Osteocyte (in vitro differentiated cells): ENCODE data around the gene PTPN23. TPM values are rescaled to one million over a fixed set of nuclear protein-coding genes. Genes with fewer than 3 reads are reported as not detected.
A peak's percentile ranks its signal among the peaks of the same experiment; 100 is the strongest.

Source experiments
- DNase-seq: peaks from one replicate; pipeline ENCODE4 v3.0.0; 2021; ENCODE audit warnings: mixed read lengths; ENCODE audit not compliant: unreplicated experiment; ENCODE audit errors: extremely low spot score
- H3K27ac Mint-ChIP-seq: one replicate; pipeline ENCODE4 v1.8.0; 2021; ENCODE audit warnings: mild to moderate bottlenecking, mixed read lengths; ENCODE audit not compliant: unreplicated experiment
- H3K27me3 Mint-ChIP-seq: one replicate; pipeline ENCODE4 v1.8.0; 2021; ENCODE audit warnings: mixed read lengths; ENCODE audit not compliant: unreplicated experiment
- H3K36me3 Mint-ChIP-seq: one replicate; pipeline ENCODE4 v1.8.0; 2021; ENCODE audit warnings: mixed read lengths; ENCODE audit not compliant: unreplicated experiment
- H3K4me1 Mint-ChIP-seq: one replicate; pipeline ENCODE4 v1.8.0; 2021; ENCODE audit warnings: mixed read lengths; ENCODE audit not compliant: unreplicated experiment
- H3K4me3 Mint-ChIP-seq: one replicate; pipeline ENCODE4 v1.8.0; 2021; ENCODE audit warnings: mild to moderate bottlenecking, moderate library complexity, mixed read lengths; ENCODE audit not compliant: unreplicated experiment
- H3K9me3 Mint-ChIP-seq: one replicate; pipeline ENCODE4 v1.8.0; 2021; ENCODE audit warnings: mixed read lengths; ENCODE audit not compliant: unreplicated experiment
- total RNA-seq: library from RNA; stranded (reverse); gene quantifications from 2 replicates; pipeline ENCODE4 v1.2.1, GENCODE V29; 2021
- TF ChIP-seq, protein P1 (sequence below): fragments of 200-600 bp; sonication (generic); IDR thresholded peaks from 2 replicates; pipeline ENCODE4 v1.5.0; 2021; ENCODE audit warnings: antibody characterized with exemption, mild to moderate bottlenecking, moderate library complexity

PTPN23 gene
- total RNA-seq, 1 donor from 2014 or later = 57.7 TPM

DNA sequence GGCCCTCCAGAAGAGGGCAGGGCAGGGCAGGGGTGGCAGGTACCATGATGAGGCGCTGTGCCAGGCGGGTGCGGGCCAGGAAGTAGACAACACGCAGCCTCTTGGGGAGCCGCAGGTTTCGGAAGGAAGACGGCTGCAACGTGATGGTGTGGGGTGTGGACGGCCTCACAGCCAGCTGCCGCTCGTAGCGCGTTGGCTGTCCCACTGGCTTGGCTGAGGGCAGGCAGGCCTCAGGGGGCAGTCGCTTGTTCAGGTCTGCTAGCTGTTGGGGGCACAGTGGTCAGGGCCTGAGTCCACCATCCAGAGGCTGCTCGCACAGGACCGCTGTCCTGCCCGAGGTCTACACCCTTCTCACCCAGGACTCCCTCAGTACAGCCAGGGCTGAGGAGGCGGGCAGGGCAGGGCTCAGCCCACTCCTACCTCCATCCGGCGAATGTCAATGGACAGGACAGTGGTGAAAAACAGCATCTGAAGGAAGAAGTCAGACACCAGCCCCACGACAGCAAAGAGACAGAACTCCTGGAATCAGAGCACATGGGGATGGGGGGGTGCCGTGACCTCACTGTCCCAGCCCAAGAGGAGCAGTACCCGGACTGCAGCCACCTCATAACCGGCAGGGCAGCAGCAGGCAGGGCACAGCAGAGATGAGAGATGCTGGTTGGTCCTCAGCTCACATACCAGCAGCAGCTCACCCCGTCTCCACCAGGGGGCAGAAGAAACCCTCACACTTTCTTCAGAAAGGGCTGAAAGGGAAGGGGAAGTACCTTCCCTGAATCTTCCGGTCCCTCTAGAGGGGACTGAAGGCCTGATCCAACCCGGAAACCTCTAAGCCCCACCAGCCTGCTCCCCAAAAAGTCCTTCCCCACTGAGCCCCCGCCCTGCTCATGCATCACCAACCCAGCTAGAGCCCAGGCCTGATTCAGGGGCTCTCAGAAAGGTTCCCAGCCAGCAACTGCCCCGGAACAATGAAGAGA is 40.0 kb downstream of the PTPN23 start:
- Mint-ChIP-seq H3K4me3 (no peak overlapping the region), H3K27ac (peak overlapping the region; percentile 95), H3K4me1 (peaks cover 8% of the 10 kb centered on the region), H3K36me3 (peaks cover 6% of the 10 kb centered on the region), H3K9me3 (no peaks in the 10 kb centered on the region), H3K27me3 (no peaks in the 10 kb centered on the region)
- TF ChIP-seq, protein P1, sequence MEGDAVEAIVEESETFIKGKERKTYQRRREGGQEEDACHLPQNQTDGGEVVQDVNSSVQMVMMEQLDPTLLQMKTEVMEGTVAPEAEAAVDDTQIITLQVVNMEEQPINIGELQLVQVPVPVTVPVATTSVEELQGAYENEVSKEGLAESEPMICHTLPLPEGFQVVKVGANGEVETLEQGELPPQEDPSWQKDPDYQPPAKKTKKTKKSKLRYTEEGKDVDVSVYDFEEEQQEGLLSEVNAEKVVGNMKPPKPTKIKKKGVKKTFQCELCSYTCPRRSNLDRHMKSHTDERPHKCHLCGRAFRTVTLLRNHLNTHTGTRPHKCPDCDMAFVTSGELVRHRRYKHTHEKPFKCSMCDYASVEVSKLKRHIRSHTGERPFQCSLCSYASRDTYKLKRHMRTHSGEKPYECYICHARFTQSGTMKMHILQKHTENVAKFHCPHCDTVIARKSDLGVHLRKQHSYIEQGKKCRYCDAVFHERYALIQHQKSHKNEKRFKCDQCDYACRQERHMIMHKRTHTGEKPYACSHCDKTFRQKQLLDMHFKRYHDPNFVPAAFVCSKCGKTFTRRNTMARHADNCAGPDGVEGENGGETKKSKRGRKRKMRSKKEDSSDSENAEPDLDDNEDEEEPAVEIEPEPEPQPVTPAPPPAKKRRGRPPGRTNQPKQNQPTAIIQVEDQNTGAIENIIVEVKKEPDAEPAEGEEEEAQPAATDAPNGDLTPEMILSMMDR = peak; percentile 89
- DNase-seq = peak; percentile 95

DNA sequence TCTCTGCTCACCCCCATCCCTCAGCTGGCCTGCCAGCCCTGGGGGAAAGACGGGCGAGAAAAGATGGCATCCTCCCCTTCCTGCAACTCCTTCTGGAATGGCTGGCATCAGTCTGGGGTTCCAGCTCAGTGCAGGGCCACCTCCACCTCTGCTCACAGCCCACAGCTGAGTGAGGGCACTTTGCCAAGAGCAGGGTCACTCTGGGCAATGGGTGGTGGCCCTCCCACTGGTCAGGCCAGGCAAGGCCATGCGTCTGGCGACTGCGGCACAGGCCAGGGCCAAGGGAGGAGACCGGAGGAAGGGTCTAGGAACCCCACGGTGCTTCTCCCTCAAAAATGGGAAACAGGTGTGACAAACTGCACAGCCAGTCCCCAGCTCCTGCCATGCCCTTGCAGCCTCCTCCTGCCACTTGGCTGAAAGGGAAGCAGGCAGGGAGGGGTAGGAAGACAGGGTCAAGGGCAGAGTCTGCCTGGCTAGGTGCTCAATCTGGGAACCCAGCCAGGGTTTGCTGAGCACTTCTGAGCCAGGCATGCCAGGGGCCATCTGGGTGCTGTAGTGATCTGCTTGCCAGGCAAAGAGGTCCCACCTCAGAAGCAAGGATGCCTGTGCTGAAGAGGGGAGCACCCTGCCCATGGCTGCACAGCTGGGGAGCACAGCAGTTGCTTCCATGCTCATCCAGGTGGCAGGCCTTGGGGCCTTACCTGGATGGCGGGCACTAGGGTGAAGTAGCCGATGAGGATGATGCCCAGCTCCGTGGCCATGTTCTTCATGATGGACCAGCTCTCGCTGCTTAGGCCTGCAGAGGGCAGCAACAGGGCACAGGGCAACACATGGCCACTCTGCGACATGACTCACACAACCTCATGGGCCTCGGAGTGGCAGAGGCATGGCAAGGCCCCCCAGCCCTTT is 41.2 kb downstream of the PTPN23 start:
- Mint-ChIP-seq H3K27ac (peak overlapping the region; percentile 95), H3K4me3 (no peak overlapping the region), H3K4me1 (peaks cover 8% of the 10 kb centered on the region), H3K27me3 (no peaks in the 10 kb centered on the region), H3K9me3 (no peaks in the 10 kb centered on the region), H3K36me3 (peaks cover 6% of the 10 kb centered on the region)
- DNase-seq = no peak
- TF ChIP-seq, protein P1 = no peak

DNA sequence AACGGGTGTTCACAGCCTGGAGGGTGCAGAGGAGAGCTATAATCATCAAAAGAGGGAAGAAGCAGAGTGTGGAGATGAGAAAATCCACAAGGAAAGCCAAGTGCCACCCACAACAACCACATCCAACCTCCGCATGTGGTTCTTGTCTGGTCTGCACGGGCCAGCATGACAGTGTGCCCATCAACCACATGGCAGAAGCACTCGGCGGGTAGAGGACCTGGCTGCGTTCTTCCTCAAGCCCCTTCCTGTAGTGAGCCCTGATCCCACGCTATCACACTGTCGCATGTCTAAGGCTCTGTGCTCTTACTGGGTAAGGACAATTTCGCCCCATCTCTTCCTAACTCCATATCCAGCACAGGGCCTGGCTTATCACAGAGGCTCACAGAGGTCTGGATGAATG is 41.9 kb downstream of the PTPN23 start:
- H3K27ac Mint-ChIP-seq = no peak overlapping the region
- H3K4me1 Mint-ChIP-seq = peaks cover 8% of the 10 kb centered on the region
- no peak for DNase-seq
- H3K4me3 Mint-ChIP-seq = no peak overlapping the region
- no peaks in the 10 kb centered on the region for H3K27me3 Mint-ChIP-seq
- TF ChIP-seq, protein P1 = no peak
- H3K36me3 Mint-ChIP-seq = peaks cover 6% of the 10 kb centered on the region
- no peaks in the 10 kb centered on the region for H3K9me3 Mint-ChIP-seq

DNA sequence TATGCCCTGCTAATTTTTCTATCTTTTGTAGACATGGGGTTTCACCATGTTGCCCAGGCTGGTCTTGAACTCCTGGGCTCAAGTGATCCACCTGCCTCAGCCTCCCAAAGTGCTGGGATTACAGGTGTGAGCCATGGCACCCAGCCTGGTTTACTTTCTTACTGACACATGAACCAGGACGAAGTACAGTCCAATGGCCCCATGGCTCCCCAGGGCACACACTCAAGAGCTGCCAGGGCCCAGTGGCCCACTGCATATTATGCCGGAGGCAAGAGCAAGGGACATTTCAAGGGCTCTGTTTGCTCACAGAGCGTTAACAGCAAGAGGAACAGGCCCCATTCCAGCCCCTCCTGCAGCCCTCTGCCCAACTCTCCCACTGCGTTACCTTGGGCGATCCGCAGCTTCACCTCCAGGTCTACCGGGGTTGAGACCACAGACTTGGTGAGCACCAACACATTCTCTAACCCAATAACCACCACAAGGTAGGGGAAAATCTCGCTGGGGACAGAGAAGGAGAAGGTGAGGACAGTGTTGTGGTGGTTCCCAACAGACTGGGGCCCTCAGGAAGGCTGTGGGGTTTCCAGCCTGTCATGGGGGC is 42.8 kb downstream of the PTPN23 start:
- Mint-ChIP-seq H3K36me3 (peaks cover 11% of the 10 kb centered on the region), H3K4me3 (no peak overlapping the region), H3K9me3 (no peaks in the 10 kb centered on the region), H3K4me1 (peaks cover 8% of the 10 kb centered on the region), H3K27ac (no peak overlapping the region), H3K27me3 (no peaks in the 10 kb centered on the region)
- TF ChIP-seq, protein P1 = no peak
- no peak for DNase-seq
